Gastroesophageal sphincter (tissue), 4 donors: Measurements from ENCODE around the gene TM9SF1. TPM values are rescaled to one million over a fixed set of nuclear protein-coding genes. Genes with fewer than 3 reads are reported as not detected.

ENCODE experiments used
- ATAC-seq: fragments of 150-250 bp; one replicate; pipeline ENCODE4 v1.9.1; 2016; ENCODE audit warnings: mild to moderate bottlenecking, moderate library complexity
- H3K27ac ChIP-seq, 4 donors: fragments of 200-600 bp; sonication (generic) in 3 of 4; 1 replicate in 3 of 4; 2 replicates in 1 of 4; pipeline ENCODE4 v1.5.1; 2016 to 2019
- H3K27me3 ChIP-seq: fragments of 200-600 bp; sonication (generic); one replicate; pipeline ENCODE4 v1.5.1; 2019
- H3K36me3 ChIP-seq, 2 donors: fragments of 200-600 bp; sonication (generic); one replicate each; pipeline ENCODE4 v1.5.1; 2019; ENCODE audit warnings: control low read depth in 1 of 2
- H3K4me1 ChIP-seq, 3 donors: fragments of 200-600 bp; sonication (generic); 1 replicate in 2 of 3; 2 replicates in 1 of 3; pipeline ENCODE4 v1.5.1; 2016 to 2019; ENCODE audit warnings: control low read depth in 2 of 3
- H3K4me3 ChIP-seq, 2 donors: fragments of 200-600 bp; sonication (generic); one replicate each; pipeline ENCODE4 v1.5.1; 2019; ENCODE audit warnings: mild to moderate bottlenecking in 1 of 2, moderate library complexity in 1 of 2
- H3K9me3 ChIP-seq, 3 donors: fragments of 200-600 bp; sonication (generic); one replicate each; pipeline ENCODE4 v1.5.1; 2017 to 2019; ENCODE audit warnings: control low read depth in 2 of 3
- CTCF ChIP-seq, 4 experiments: fragments of 200-600 bp in 2 of 4; fragments of 450-650 bp in 2 of 4; sonication (generic) in 1 of 4; IDR thresholded peaks; one replicate each; pipeline ENCODE4 v1.5.1; 2017 to 2019; ENCODE audit warnings: antibody characterized with exemption in 4 of 4, mild to moderate bottlenecking in 2 of 4, moderate library complexity in 2 of 4
- EP300 ChIP-seq: sonication (generic); formaldehyde crosslinking; IDR thresholded peaks from one replicate; pipeline ENCODE4 v1.6.1; 2017; ENCODE audit warnings: antibody characterized with exemption, mild to moderate bottlenecking
- POLR2A ChIP-seq, 2 donors: fragments of 450-650 bp; IDR thresholded peaks; one replicate each; pipeline ENCODE4 v1.6.1; 2017; ENCODE audit warnings: antibody characterized with exemption in 2 of 2, mild to moderate bottlenecking in 2 of 2, moderate library complexity in 1 of 2
- POLR2AphosphoS5 ChIP-seq: sonication (generic); formaldehyde crosslinking; IDR thresholded peaks from one replicate; pipeline ENCODE4 v1.6.1; 2017; ENCODE audit warnings: antibody characterized with exemption
- WGBS, 2 donors: methylation state at CpG; one replicate each; pipeline ENCODE4 v1.1.5; 2018; ENCODE audit warnings: low coverage in 1 of 2; 5-methylcytosine and 5-hydroxymethylcytosine counted together
- total RNA-seq, 4 donors: library from RNA; depleted of rRNA; stranded (reverse); fragments of >200 nt; gene quantifications; one replicate each; pipeline ENCODE4 v1.1.0, GENCODE V29; 2016

TM9SF1 gene
- total RNA-seq, 4 donors from 2014 or later, result 34.7 to 53.3 (median 45.0) TPM

GRCh38 chr14:24194186-24194872, 912 bp downstream of the TM9SF1 start:
- no peak for TF ChIP-seq EP300
- TF ChIP-seq POLR2A (IDR thresholded peaks at IDR 0.05), result no peak
- no peaks in the 10 kb centered on the region for H3K27me3 ChIP-seq
- peaks cover 4 to 51% (median 16%) of the 10 kb centered on the region in 3 donors for H3K4me1 ChIP-seq
- peak overlapping the region; percentile 82 to 83 for H3K4me3 ChIP-seq
- ATAC-seq, result no peak
- H3K27ac ChIP-seq, result peak overlapping the region in 3 of 4 donors; percentile 96 to 99 (median 96)
- H3K9me3 ChIP-seq, result no peaks in the 10 kb centered on the region
- H3K36me3 ChIP-seq, result peaks cover 0 to 45% of the 10 kb centered on the region in 2 donors
- 73% methylated on average over 6 to 7 of the region's 7 CpGs for WGBS, 2 donors

- Histone ChIP-seq H3K4me1 (peaks cover 4 to 50% (median 19%) of the 10 kb centered on the region in 3 donors), H3K4me3 (no peak overlapping the region), H3K9me3 (no peaks in the 10 kb centered on the region), H3K36me3 (peaks cover 0 to 41% of the 10 kb centered on the region in 2 donors), H3K27ac (no peak overlapping the region), H3K27me3 (no peaks in the 10 kb centered on the region)
- TF ChIP-seq POLR2A (IDR thresholded peaks at IDR 0.05) (no peak), EP300 (no peak)
- 90 to 95% methylated on average over 2 to 14 of the region's 15 CpGs for WGBS, 2 donors
- ATAC-seq, result no peak
These were observed 2.3 kb downstream of the TM9SF1 start for GRCh38 chr14:24192933-24193332.

- Histone ChIP-seq H3K4me1 (peaks cover 0 to 41% (median 19%) of the 10 kb centered on the region in 3 donors), H3K36me3 (peaks cover 0 to 56% of the 10 kb centered on the region in 2 donors), H3K27me3 (no peaks in the 10 kb centered on the region), H3K9me3 (no peaks in the 10 kb centered on the region), H3K4me3 (no peak overlapping the region), H3K27ac (no peak overlapping the region)
- ATAC-seq, result no peak
- no peak for TF ChIP-seq EP300
- no peak for TF ChIP-seq CTCF (IDR thresholded peaks at IDR 0.05)
- TF ChIP-seq POLR2AphosphoS5, result no peak
- no peak for TF ChIP-seq POLR2A (IDR thresholded peaks at IDR 0.05)
- 85 to 88% methylated on average over 5 to 8 of the region's 10 CpGs for WGBS, 2 donors
These were observed 4.8 kb downstream of the TM9SF1 start for GRCh38 chr14:24190416-24190815.

- no peaks in the 10 kb centered on the region for H3K9me3 ChIP-seq
- TF ChIP-seq EP300, result no peak
- TF ChIP-seq POLR2A (IDR thresholded peaks at IDR 0.05), result no peak
- no peak for TF ChIP-seq POLR2AphosphoS5
- TF ChIP-seq CTCF (IDR thresholded peaks at IDR 0.05), result no peak
- H3K4me3 ChIP-seq, result no peak overlapping the region
- ATAC-seq, result no peak
- H3K4me1 ChIP-seq, result peaks cover 0 to 35% (median 14%) of the 10 kb centered on the region in 3 donors
- H3K27me3 ChIP-seq, result no peaks in the 10 kb centered on the region
- peak overlapping the region in 3 of 4 donors; percentile 72 to 83 (median 81) for H3K27ac ChIP-seq
- H3K36me3 ChIP-seq, result peaks cover 0 to 66% of the 10 kb centered on the region in 2 donors
- WGBS, 2 donors, result 82 to 93% methylated on average over 3 to 8 of the region's 9 CpGs
These were observed 5.8 kb downstream of the TM9SF1 start for GRCh38 chr14:24189460-24189859.

- Histone ChIP-seq H3K27ac (peak overlapping the region in 3 of 4 donors; percentile 72 to 83 (median 81)), H3K36me3 (peaks cover 0 to 70% of the 10 kb centered on the region in 2 donors), H3K27me3 (no peaks in the 10 kb centered on the region), H3K9me3 (no peaks in the 10 kb centered on the region), H3K4me1 (peaks cover 0 to 30% (median 10%) of the 10 kb centered on the region in 3 donors), H3K4me3 (peak overlapping the region in 1 of 2 donors; percentile 77)
- ATAC-seq, result no peak
- 0% methylated on average over 3 of the region's 3 CpGs; no CpG with 5 or more reads in 1 of the 2 donors for WGBS, 2 donors
- TF ChIP-seq POLR2AphosphoS5 (no peak), POLR2A (IDR thresholded peaks at IDR 0.05) (no peak), EP300 (no peak), CTCF (IDR thresholded peaks at IDR 0.05) (no peak)
These were observed 6.2 kb downstream of the TM9SF1 start for GRCh38 chr14:24189059-24189375.
